Measurements from ENCODE around the gene STON1.
A peak's percentile ranks its signal among the peaks of the same experiment; 100 is the strongest.
"Not testable (repeated sequence)": the region's sequence is repeated elsewhere in the genome, so short reads cannot be mapped to it uniquely, and the experiment has no call there.

STON1 gene

GRCh38 chr2:48541666-48542389 is 11.9 kb downstream of the STON1 start:
- H3K9me3 Mint-ChIP-seq, result no peaks in the 10 kb centered on the region
- ATAC-seq, result no peak
- H3K4me1 Mint-ChIP-seq, result no peaks in the 10 kb centered on the region
- H3K4me3 Mint-ChIP-seq, result no peak overlapping the region
- no peaks in the 10 kb centered on the region for H3K27me3 Mint-ChIP-seq
- H3K27ac Mint-ChIP-seq, result no peak overlapping the region
- no peaks in the 10 kb centered on the region for H3K36me3 Mint-ChIP-seq (ENCODE audit: low read depth)
- no peak for DNase-seq

GRCh38 chr2:48543895-48544294 is 13.9 kb downstream of the STON1 start:
- H3K4me1 Mint-ChIP-seq, result no peaks in the 10 kb centered on the region
- H3K27ac Mint-ChIP-seq, result no peak overlapping the region
- H3K4me3 Mint-ChIP-seq, result no peak overlapping the region
- no peak for ATAC-seq
- no peak for DNase-seq
- no peaks in the 10 kb centered on the region for H3K36me3 Mint-ChIP-seq (ENCODE audit: low read depth)
- H3K27me3 Mint-ChIP-seq, result no peaks in the 10 kb centered on the region
- H3K9me3 Mint-ChIP-seq, result no peaks in the 10 kb centered on the region

DNA sequence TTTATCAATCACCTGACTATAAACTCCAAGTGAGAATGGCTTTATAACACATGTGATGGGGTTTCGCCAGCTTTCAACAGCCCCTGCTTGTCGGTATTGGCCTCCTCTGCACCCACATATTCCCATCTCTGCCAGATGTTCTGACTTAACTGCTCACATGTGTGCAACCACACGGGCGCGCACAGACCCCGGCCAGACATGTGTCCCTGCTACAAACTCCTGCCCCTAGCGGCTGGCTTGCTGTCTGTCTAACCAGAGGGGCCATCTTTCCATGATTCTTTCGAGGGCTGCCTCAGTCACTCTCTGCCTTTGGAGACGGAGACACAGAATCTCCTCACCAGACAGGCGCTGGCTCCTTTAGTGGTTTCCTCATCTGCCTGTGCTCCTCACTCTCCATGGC is 15.3 kb downstream of the STON1 start:
- no peak for DNase-seq
- ATAC-seq, result no peak
- no peak overlapping the region for H3K27ac Mint-ChIP-seq
- no peaks in the 10 kb centered on the region for H3K36me3 Mint-ChIP-seq (ENCODE audit: low read depth)
- H3K4me3 Mint-ChIP-seq, result no peak overlapping the region
- H3K27me3 Mint-ChIP-seq, result no peaks in the 10 kb centered on the region
- no peaks in the 10 kb centered on the region for H3K9me3 Mint-ChIP-seq
- no peaks in the 10 kb centered on the region for H3K4me1 Mint-ChIP-seq

GRCh38 chr2:48548840-48549239 is 18.9 kb downstream of the STON1 start:
- ATAC-seq (no peak), DNase-seq (no peak)
- no peaks in the 10 kb centered on the region for H3K27me3 Mint-ChIP-seq
- no peaks in the 10 kb centered on the region for H3K36me3 Mint-ChIP-seq (ENCODE audit: low read depth)
- H3K4me1 Mint-ChIP-seq, result no peaks in the 10 kb centered on the region
- H3K4me3 Mint-ChIP-seq, result no peak overlapping the region
- H3K9me3 Mint-ChIP-seq, result no peaks in the 10 kb centered on the region
- H3K27ac Mint-ChIP-seq, result no peak overlapping the region

DNA sequence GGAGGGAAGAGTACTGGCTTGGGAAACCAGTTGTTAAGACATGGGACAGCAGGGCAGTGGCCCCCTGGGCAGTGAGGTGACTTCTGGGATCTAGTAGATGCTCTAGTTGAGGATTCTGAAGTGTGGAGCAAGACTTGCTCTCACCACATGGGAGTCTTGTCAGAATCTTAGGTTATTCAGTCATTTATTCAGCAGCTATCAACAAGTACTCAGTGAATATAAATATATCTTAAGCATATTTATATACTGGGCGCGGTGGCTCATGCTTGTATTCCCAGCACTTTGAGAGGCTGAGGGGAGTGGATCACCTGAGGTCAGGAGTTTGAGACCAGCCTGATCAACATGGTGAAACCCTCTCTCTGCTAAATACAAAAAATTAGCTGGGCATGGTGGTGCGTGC is 20.0 kb downstream of the STON1 start:
- H3K36me3 Mint-ChIP-seq (ENCODE audit: low read depth), result no peaks in the 10 kb centered on the region
- no peak for ATAC-seq
- DNase-seq, result no peak
- no peaks in the 10 kb centered on the region for H3K4me1 Mint-ChIP-seq
- H3K27me3 Mint-ChIP-seq, result no peaks in the 10 kb centered on the region
- H3K9me3 Mint-ChIP-seq, result no peaks in the 10 kb centered on the region
- no peak overlapping the region for H3K4me3 Mint-ChIP-seq
- no peak overlapping the region for H3K27ac Mint-ChIP-seq

DNA sequence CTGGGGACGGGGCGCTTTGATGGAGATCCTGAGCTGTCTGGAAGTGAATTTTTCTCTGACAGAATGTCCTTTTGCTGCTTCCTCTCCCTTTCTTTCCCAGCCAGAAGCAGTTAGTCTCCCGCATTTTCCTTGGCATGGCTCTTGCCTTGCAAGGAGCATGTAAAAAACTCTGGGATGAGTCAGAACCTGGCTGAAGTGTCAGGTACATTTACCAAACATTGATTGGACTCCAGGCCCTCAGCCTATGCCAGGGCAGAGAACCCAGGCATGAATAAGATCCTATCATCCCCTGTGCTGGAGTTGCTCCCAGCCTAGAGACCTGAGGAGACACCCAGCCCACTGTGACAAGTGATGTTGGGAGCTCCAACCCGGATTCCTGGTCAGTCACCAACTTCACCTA is 21.6 kb downstream of the STON1 start:
- H3K36me3 Mint-ChIP-seq (ENCODE audit: low read depth), result no peaks in the 10 kb centered on the region
- no peak overlapping the region for H3K4me3 Mint-ChIP-seq
- no peak for ATAC-seq
- no peak overlapping the region for H3K27ac Mint-ChIP-seq
- H3K27me3 Mint-ChIP-seq, result no peaks in the 10 kb centered on the region
- DNase-seq, result no peak
- no peaks in the 10 kb centered on the region for H3K4me1 Mint-ChIP-seq
- H3K9me3 Mint-ChIP-seq, result no peaks in the 10 kb centered on the region

DNA sequence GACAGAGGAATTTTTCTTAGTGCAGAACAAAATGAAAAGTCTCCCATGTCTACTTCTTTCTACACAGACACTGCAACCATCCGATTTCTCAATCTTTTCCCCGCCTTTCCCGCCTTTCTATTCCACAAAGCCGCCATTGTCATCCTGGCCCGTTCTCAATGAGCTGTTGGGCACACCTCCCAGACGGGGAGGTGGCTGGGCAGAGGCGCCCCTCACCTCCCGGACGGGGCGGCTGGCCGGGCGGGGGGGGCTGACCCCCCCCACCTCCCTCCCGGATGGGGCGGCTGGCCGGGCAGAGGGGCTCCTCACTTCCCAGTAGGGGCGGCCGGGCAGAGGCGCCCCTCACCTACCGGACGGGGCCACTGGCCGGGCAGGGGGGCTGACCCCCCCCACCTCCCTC is 25.1 kb downstream of the STON1 start:
- H3K27me3 Mint-ChIP-seq; H3K4me3 Mint-ChIP-seq; ATAC-seq; H3K36me3 Mint-ChIP-seq (ENCODE audit: low read depth); H3K4me1 Mint-ChIP-seq; DNase-seq; H3K27ac Mint-ChIP-seq; H3K9me3 Mint-ChIP-seq: not testable (repeated sequence)

- no peak overlapping the region for H3K4me3 Mint-ChIP-seq
- no peaks in the 10 kb centered on the region for H3K27me3 Mint-ChIP-seq
- H3K36me3 Mint-ChIP-seq (ENCODE audit: low read depth), result no peaks in the 10 kb centered on the region
- H3K27ac Mint-ChIP-seq, result no peak overlapping the region
- DNase-seq, result no peak
- no peaks in the 10 kb centered on the region for H3K4me1 Mint-ChIP-seq
- H3K9me3 Mint-ChIP-seq, result no peaks in the 10 kb centered on the region
- no peak for ATAC-seq
Measured at GRCh38 chr2:48558456-48558855, 28.5 kb downstream of the STON1 start.

DNA sequence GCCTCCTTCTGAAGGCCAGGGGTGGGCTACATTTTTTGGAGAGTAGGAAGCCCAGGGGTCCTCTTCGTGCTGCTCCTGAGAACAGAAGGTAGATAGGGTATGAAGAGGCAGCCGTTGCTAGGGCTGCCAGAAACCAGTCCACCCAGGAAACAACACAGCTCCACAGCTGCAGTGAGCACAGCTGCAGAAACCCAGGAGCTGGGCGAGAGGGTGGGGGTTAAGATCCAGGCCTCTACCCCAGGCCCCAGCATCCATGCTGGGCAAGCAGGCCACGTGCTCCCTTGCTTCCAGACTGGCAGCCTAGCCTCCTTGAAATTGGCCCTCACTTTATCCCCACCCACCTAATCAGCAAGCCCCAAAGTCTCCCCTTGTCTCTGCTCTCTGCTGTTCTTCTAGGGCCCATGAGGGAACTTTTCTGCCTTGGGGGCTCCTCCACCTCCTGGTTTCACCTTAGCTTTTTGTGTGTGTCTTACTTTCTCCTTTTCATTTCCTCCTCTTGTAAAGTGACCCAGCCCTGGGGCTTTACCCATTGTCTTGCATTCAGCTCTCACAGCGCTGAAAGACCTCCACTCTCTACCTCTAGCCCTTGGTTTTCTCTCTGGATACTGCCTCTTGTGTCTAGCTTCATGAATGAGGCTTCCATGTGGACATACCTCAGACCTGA is 30.7 kb downstream of the STON1 start:
- H3K36me3 Mint-ChIP-seq (ENCODE audit: low read depth), result no peaks in the 10 kb centered on the region

DNA sequence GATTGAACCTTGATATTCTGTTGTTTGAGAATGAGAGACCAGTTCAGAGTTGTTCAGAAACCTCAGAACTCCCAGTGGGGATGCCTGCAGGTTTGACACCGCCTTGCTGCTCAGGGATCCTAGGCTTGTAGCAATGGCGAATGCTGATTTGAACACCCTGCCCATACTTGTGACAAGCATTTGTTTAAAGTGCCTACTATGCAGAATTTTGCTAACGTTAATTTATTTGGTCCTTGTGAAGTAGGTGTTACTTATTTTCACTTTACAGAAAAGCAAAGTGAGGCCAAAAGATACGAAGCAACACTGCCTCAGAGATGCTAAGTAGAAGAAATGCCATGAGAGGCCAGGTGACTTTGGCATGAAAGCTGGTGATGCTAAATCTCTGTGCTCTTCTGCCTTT is 32.3 kb downstream of the STON1 start:
- Mint-ChIP-seq H3K27me3 (no peaks in the 10 kb centered on the region), H3K4me1 (no peaks in the 10 kb centered on the region), H3K36me3 (ENCODE audit: low read depth) (no peaks in the 10 kb centered on the region), H3K9me3 (no peaks in the 10 kb centered on the region), H3K4me3 (no peak overlapping the region), H3K27ac (no peak overlapping the region)
- ATAC-seq, result no peak
- no peak for DNase-seq

More for the DNA sequence above, 30.7 kb downstream of the STON1 start:
- DNase-seq, result no peak
- no peak overlapping the region for H3K27ac Mint-ChIP-seq
- no peaks in the 10 kb centered on the region for H3K27me3 Mint-ChIP-seq
- no peaks in the 10 kb centered on the region for H3K9me3 Mint-ChIP-seq
- H3K4me1 Mint-ChIP-seq, result no peaks in the 10 kb centered on the region
- no peak for ATAC-seq
- no peak overlapping the region for H3K4me3 Mint-ChIP-seq

DNA sequence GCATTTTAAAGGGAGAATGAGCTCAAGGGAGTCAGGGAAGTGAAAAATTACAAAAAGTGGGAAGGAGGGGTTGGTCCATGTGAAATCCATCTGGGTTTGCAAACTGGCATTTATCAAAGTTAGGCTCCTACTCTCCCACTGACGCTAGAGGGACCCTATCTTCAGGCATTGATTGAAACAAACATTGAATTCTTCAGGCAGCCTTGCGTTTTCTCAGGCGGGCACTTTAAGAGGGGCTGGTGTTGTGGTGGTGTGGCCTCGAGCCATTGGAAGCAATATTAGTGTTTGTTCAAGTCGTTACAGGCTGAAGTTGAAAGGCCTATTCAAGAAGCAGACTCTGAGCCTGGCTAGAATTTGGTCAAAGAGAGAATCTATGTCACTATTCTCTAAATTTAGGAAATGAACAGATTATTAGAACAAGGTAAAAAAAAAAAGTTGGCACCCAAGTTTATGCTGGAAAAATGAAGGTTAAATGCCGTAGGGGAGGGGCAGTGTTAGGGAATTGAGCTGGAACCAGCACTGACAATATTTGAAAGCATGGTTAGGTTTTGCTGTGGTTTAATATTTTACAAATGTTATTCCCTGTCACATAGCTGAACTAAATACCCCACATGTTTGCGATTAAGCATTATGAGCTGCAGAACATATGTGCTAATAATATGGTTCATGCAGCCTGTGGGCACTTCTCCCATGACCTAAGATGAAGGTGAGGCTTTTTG is 36.8 kb downstream of the STON1 start:
- DNase-seq (no peak), ATAC-seq (no peak)
- Mint-ChIP-seq H3K36me3 (ENCODE audit: low read depth) (no peaks in the 10 kb centered on the region), H3K4me1 (peaks cover 14% of the 10 kb centered on the region), H3K9me3 (no peaks in the 10 kb centered on the region), H3K27me3 (no peaks in the 10 kb centered on the region), H3K4me3 (no peak overlapping the region), H3K27ac (no peak overlapping the region)

DNA sequence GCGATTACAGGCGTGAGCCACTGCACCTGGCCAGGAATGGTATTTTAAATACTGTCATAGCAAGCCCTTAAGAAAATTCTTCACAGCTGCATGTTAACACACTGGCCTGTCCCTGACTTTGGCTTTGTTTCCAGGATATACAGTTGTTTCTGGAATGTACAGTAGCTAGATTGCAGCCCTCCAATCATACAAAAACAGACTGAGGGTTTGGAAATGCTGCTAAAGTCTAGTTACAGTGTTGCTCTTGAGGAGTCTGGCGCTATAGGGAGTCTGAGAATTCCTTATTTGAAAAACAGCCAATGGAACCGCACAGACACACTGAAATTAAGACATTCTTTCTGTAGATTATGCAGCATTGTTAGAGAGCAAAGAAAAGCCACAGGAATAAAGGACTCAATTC is 37.7 kb downstream of the STON1 start:
- DNase-seq (no peak), ATAC-seq (no peak)
- H3K36me3 Mint-ChIP-seq (ENCODE audit: low read depth), result no peaks in the 10 kb centered on the region
- H3K27ac Mint-ChIP-seq, result no peak overlapping the region
- H3K27me3 Mint-ChIP-seq, result no peaks in the 10 kb centered on the region
- H3K4me3 Mint-ChIP-seq, result no peak overlapping the region
- no peaks in the 10 kb centered on the region for H3K9me3 Mint-ChIP-seq
- H3K4me1 Mint-ChIP-seq, result peaks cover 14% of the 10 kb centered on the region

GRCh38 chr2:48568547-48568946 is 38.6 kb downstream of the STON1 start:
- H3K4me1 Mint-ChIP-seq, result peaks cover 14% of the 10 kb centered on the region
- peak overlapping the region; percentile 31 for H3K27ac Mint-ChIP-seq

DNA sequence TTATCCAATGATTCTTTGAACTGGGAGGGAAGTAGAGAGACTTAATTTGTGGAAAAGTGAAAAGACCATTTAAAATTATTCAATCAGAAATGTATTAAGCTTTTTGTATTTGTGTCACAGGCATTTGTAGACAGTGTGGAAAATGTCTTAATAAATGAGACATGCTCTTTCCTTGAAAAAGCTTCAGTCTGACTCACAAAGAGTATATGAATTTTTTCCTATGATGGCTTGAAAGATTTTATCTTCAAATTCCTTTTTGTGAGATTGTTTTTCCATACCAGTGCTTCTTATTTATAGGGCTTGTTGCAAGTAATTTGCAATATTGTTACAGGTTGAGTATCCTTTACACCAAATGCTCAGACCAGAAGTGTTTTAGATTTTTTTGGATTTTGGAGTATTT is 39.5 kb downstream of the STON1 start:
- Mint-ChIP-seq H3K36me3 (ENCODE audit: low read depth) (no peaks in the 10 kb centered on the region), H3K4me1 (peaks cover 14% of the 10 kb centered on the region), H3K27ac (no peak overlapping the region), H3K4me3 (no peak overlapping the region), H3K9me3 (no peaks in the 10 kb centered on the region), H3K27me3 (no peaks in the 10 kb centered on the region)
- ATAC-seq (no peak), DNase-seq (no peak)

More at GRCh38 chr2:48568547-48568946, 38.6 kb downstream of the STON1 start:
- Mint-ChIP-seq H3K27me3 (no peaks in the 10 kb centered on the region), H3K4me3 (no peak overlapping the region), H3K36me3 (ENCODE audit: low read depth) (no peaks in the 10 kb centered on the region), H3K9me3 (no peaks in the 10 kb centered on the region)
- ATAC-seq (no peak), DNase-seq (no peak)

- no peak overlapping the region for H3K4me3 Mint-ChIP-seq
- H3K36me3 Mint-ChIP-seq (ENCODE audit: low read depth), result no peaks in the 10 kb centered on the region
- no peak overlapping the region for H3K27ac Mint-ChIP-seq
- DNase-seq (no peak), ATAC-seq (no peak)
- H3K27me3 Mint-ChIP-seq, result no peaks in the 10 kb centered on the region
- H3K9me3 Mint-ChIP-seq, result no peaks in the 10 kb centered on the region
- H3K4me1 Mint-ChIP-seq, result peaks cover 21% of the 10 kb centered on the region
Measured at GRCh38 chr2:48572816-48573215, 42.9 kb downstream of the STON1 start.
